K562 (cell line): ENCODE measurements around the gene MECP2. TPM values are rescaled to one million over a fixed set of nuclear protein-coding genes. Genes with fewer than 3 reads are reported as not detected.

Experiments used
- MAX ChIP-seq: sonication (generic); formaldehyde crosslinking; IDR thresholded peaks from 2 replicates; pipeline ENCODE4 v1.9.0; 2022; ENCODE audit warnings: mild to moderate bottlenecking, missing genetic modification reagents
- MECOM ChIP-seq: fragments of 250-450 bp; sonication (Bioruptor Pico); IDR thresholded peaks from 2 replicates; pipeline ENCODE4 v1.8.0; 2022; ENCODE audit warnings: inconsistent platforms
- MTA2 ChIP-seq: fragments of 450-650 bp; IDR thresholded peaks from 2 replicates; pipeline ENCODE4 v1.6.1; 2016; ENCODE audit warnings: low read depth
- NCOA4 ChIP-seq: fragments of 450-650 bp; IDR thresholded peaks from 2 replicates; pipeline ENCODE4 v1.6.1; 2018; ENCODE audit warnings: mild to moderate bottlenecking; ENCODE audit not compliant: partially characterized antibody
- NFIC ChIP-seq: fragments of 450-650 bp; IDR thresholded peaks from 2 replicates; pipeline ENCODE4 v1.6.1; 2017; ENCODE audit warnings: mild to moderate bottlenecking, inconsistent platforms
- NFIX ChIP-seq: fragments of 250-450 bp; sonication (Bioruptor Pico); IDR thresholded peaks from 2 replicates; pipeline ENCODE4 v1.4.0; 2020; ENCODE audit warnings: low read depth, mild to moderate bottlenecking, moderate library complexity
- PHB ChIP-seq: fragments of 250-450 bp; sonication (Bioruptor Pico); IDR thresholded peaks from 2 replicates; pipeline ENCODE4 v1.5.0; 2021
- STAG1 ChIP-seq: sonication (generic); formaldehyde crosslinking; IDR thresholded peaks from 2 replicates; pipeline ENCODE4 v1.5.0; 2020; ENCODE audit warnings: missing genetic modification reagents, borderline replicate concordance
- U2AF2 ChIP-seq: fragments of 200-400 bp; formaldehyde crosslinking; optimal IDR thresholded peaks from 2 replicates; pipeline ENCODE3; 2017; ENCODE audit warnings: low read depth, mild to moderate bottlenecking, low read length
- ZBTB26 ChIP-seq: fragments of 450-650 bp; formaldehyde crosslinking; IDR thresholded peaks from 2 replicates; pipeline ENCODE4 v1.4.0; 2022; ENCODE audit warnings: missing genetic modification characterization
- ZBTB34 ChIP-seq: fragments of 250-450 bp; sonication (Bioruptor Pico); IDR thresholded peaks from 2 replicates; pipeline ENCODE4 v1.8.0; 2021; ENCODE audit warnings: mild to moderate bottlenecking, moderate library complexity
- ZNF431 ChIP-seq: sonication (generic); formaldehyde crosslinking; IDR thresholded peaks from 2 replicates; pipeline ENCODE4 v1.8.0; 2022; ENCODE audit warnings: mild to moderate bottlenecking, missing genetic modification reagents
- ZNF445 ChIP-seq: fragments of 250-450 bp; sonication (Bioruptor Pico); IDR thresholded peaks from 2 replicates; pipeline ENCODE4 v1.4.0; 2020; ENCODE audit warnings: low read depth, mild to moderate bottlenecking, moderate library complexity
- ZNF507 ChIP-seq: conservative IDR thresholded peaks from 2 replicates; pipeline ENCODE4 v1.6.1; 2017; ENCODE audit warnings: missing genetic modification characterization, missing compliant biosample characterization
- ZNF57 ChIP-seq: fragments of 450-650 bp; formaldehyde crosslinking; IDR thresholded peaks from 2 replicates; pipeline ENCODE4 v1.4.0; 2020; ENCODE audit warnings: mild to moderate bottlenecking, moderate library complexity
- polyA plus RNA-seq, 8 experiments: library from polyadenylated mRNA; depleted of rRNA in 4 of 8; stranded (reverse) in 5 of 8; unstranded in 3 of 8; fragments of >200 nt; fragmentation: Nextera tagmentation in 2 of 8; fragmentation: Illumina TruSeq in 1 of 8; extraction: Ambion mirVana in 2 of 8; extraction: Trizol in 1 of 8; gene quantifications; 2 replicates each; pipeline versions ENCODE4 v1.2.1 to v1.2.3, GENCODE V29; 2011 to 2014; ENCODE audit warnings: inconsistent platforms in 1 of 8, missing spikeins in 1 of 8
- total RNA-seq, 7 experiments: library from RNA; depleted of rRNA in 6 of 7; stranded (reverse); fragments of >200 nt in 6 of 7; fragmentation: Illumina TruSeq in 2 of 7; extraction: Trizol in 2 of 7; gene quantifications; 2 replicates each; pipeline versions ENCODE4 v1.2.1 to v1.2.3, GENCODE V29; 2011 to 2021; ENCODE audit warnings: low replicate concordance in 1 of 7
- TF ChIP-seq, protein P1 (sequence below): sonication (generic); formaldehyde crosslinking; IDR thresholded peaks from 2 replicates; pipeline ENCODE4 v1.9.0; 2022; ENCODE audit warnings: mild to moderate bottlenecking, missing genetic modification reagents
- TF ChIP-seq, protein P2 (sequence below): fragments of 450-650 bp; formaldehyde crosslinking; IDR thresholded peaks from 2 replicates; pipeline ENCODE4 v1.4.0; 2022; ENCODE audit warnings: missing genetic modification characterization
- TF ChIP-seq, protein P3 (sequence below): sonication (generic); formaldehyde crosslinking; IDR thresholded peaks from 2 replicates; pipeline ENCODE4 v1.8.1; 2022; ENCODE audit warnings: missing genetic modification reagents

Gene MECP2
- total and polyA plus RNA-seq, 9 of the 15 experiments (the other 6 are each of a cell fraction or from before 2014, with no cell fraction given): 2.1 to 50.9 (median 30.5) TPM

DNA sequence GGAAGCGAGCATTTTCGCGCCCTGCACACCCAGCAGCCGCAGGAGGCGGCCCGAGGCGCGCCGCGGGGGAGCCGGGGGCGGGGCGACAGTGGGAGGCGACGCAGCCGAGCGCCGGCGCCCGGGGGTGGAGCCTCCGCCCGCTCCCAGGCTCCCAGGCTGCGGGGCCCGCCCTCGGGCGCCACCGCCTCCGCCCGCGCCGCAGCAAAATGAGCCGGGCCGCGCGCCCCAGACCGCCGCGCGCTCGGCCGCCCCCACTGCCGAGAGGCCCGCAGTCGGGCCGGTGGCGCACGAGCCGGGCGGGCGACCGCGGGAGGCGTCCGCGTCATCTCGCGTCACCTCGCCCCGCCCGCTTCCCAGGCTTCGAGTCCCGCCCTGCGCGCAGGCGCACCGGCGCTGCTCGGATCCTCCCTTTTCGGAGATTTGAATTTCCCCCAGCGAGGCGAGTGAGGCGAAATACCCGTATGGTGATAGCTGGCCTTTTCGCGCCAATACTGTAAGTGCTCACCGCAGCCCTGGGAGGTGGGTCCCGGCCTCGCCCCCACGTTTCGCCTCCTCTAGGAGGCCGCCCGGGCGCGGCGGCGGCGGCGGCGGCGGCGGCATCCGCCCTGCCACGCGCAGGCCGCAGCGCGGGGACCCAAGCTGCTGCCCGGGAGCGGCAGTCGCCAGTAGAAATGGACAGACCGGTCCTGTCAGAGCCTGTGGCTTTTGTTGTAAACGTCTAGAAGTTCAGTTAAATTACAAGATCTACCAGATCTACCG, 125.0 kb downstream of the MECP2 start, which contains the start of gene TMEM187 (continued):
- TF ChIP-seq ZBTB34 (CRISPR knock-in tag): no peak
- TF ChIP-seq U2AF2: no peak
- no peak for TF ChIP-seq ZNF57 (CRISPR knock-in tag)
- TF ChIP-seq NFIC: no peak
- TF ChIP-seq, protein P1, sequence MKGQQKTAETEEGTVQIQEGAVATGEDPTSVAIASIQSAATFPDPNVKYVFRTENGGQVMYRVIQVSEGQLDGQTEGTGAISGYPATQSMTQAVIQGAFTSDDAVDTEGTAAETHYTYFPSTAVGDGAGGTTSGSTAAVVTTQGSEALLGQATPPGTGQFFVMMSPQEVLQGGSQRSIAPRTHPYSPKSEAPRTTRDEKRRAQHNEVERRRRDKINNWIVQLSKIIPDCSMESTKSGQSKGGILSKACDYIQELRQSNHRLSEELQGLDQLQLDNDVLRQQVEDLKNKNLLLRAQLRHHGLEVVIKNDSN: no peak
- no peak for TF ChIP-seq NFIX (CRISPR knock-in tag)
- no peak for TF ChIP-seq STAG1
- no peak for TF ChIP-seq ZNF431 (CRISPR knock-in tag)
- TF ChIP-seq ZNF507 (tag): no peak
- TF ChIP-seq ZBTB26 (CRISPR knock-in tag): no peak
- no peak for TF ChIP-seq MTA2
- TF ChIP-seq MECOM (CRISPR knock-in tag): no peak
- no peak for TF ChIP-seq NCOA4
- no peak for TF ChIP-seq PHB (CRISPR knock-in tag)
- TF ChIP-seq, protein P2, sequence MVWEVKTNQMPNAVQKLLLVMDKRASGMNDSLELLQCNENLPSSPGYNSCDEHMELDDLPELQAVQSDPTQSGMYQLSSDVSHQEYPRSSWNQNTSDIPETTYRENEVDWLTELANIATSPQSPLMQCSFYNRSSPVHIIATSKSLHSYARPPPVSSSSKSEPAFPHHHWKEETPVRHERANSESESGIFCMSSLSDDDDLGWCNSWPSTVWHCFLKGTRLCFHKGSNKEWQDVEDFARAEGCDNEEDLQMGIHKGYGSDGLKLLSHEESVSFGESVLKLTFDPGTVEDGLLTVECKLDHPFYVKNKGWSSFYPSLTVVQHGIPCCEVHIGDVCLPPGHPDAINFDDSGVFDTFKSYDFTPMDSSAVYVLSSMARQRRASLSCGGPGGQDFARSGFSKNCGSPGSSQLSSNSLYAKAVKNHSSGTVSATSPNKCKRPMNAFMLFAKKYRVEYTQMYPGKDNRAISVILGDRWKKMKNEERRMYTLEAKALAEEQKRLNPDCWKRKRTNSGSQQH (CRISPR knock-in tag): no peak
- no peak for TF ChIP-seq MAX (CRISPR knock-in tag)
- TF ChIP-seq, protein P3, sequence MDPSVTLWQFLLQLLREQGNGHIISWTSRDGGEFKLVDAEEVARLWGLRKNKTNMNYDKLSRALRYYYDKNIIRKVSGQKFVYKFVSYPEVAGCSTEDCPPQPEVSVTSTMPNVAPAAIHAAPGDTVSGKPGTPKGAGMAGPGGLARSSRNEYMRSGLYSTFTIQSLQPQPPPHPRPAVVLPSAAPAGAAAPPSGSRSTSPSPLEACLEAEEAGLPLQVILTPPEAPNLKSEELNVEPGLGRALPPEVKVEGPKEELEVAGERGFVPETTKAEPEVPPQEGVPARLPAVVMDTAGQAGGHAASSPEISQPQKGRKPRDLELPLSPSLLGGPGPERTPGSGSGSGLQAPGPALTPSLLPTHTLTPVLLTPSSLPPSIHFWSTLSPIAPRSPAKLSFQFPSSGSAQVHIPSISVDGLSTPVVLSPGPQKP (CRISPR knock-in tag): no peak
- TF ChIP-seq ZNF445: no peak
